Prostate gland (tissue), 2 donors: ENCODE measurements around the gene GALNTL6. TPM values are rescaled to one million over a fixed set of nuclear protein-coding genes. Genes with fewer than 3 reads are reported as not detected.

Source experiments
- DNase-seq: peaks from one replicate; pipeline ENCODE4 v3.0.0-alpha.2; 2019; ENCODE audit warnings: low spot score
- H3K27ac ChIP-seq, 2 donors: fragments of 200-600 bp; sonication (generic); 2 replicates each; pipeline ENCODE4 v1.5.1; 2017 to 2019
- H3K27me3 ChIP-seq: fragments of 200-600 bp; sonication (generic); replicated peaks from 2 replicates; pipeline ENCODE4 v1.5.1; 2019; ENCODE audit not compliant: insufficient read depth
- H3K36me3 ChIP-seq, 2 donors: fragments of 200-600 bp; sonication (generic); 1 replicate in 1 of 2; 2 replicates in 1 of 2; pipeline versions ENCODE4 v1.5.1 to v1.8.1; 2017 to 2019
- H3K4me1 ChIP-seq: fragments of 200-600 bp; sonication (generic); replicated peaks from 2 replicates; pipeline ENCODE4 v1.5.1; 2019
- H3K4me3 ChIP-seq, 2 donors: fragments of 200-600 bp; sonication (generic); 2 replicates each; pipeline ENCODE4 v1.5.1; 2017 to 2019
- H3K9me3 ChIP-seq: fragments of 200-600 bp; sonication (generic); 2 replicates; pipeline ENCODE4 v1.5.1; 2017
- POLR2A ChIP-seq: fragments of 450-650 bp; IDR thresholded peaks from one replicate; pipeline ENCODE4 v1.6.1; 2016; ENCODE audit warnings: antibody characterized with exemption, mild to moderate bottlenecking
- POLR2AphosphoS5 ChIP-seq: sonication (generic); formaldehyde crosslinking; IDR thresholded peaks from one replicate; pipeline ENCODE4 v1.6.1; 2017; ENCODE audit warnings: antibody characterized with exemption
- WGBS: methylation state at CpG from one replicate; pipeline ENCODE4 v1.1.5; 2018; 5-methylcytosine and 5-hydroxymethylcytosine counted together
- intact Hi-C: fragments of 100-400 bp; cut with DNase I; formaldehyde crosslinking; loops from one replicate; pipeline ENCODE4 v1.14.2; 2022
- total RNA-seq, 2 donors: library from RNA; depleted of rRNA; stranded (reverse); fragments of >200 nt; gene quantifications; one replicate each; pipeline ENCODE4 v1.1.0, GENCODE V29; 2016
- TF ChIP-seq, protein P1 (sequence below), 4 experiments: fragments of 200-600 bp in 2 of 4; fragments of 450-650 bp in 2 of 4; sonication (generic) in 2 of 4; IDR thresholded peaks; 1 replicate in 3 of 4; 2 replicates in 1 of 4; pipeline ENCODE4 v1.5.1; 2016 to 2019; ENCODE audit warnings: antibody characterized with exemption in 4 of 4, mild to moderate bottlenecking in 2 of 4, moderate library complexity in 2 of 4

Gene GALNTL6
- total RNA-seq, 2 donors from 2014 or later = 0.23 to 0.85 TPM

DNA sequence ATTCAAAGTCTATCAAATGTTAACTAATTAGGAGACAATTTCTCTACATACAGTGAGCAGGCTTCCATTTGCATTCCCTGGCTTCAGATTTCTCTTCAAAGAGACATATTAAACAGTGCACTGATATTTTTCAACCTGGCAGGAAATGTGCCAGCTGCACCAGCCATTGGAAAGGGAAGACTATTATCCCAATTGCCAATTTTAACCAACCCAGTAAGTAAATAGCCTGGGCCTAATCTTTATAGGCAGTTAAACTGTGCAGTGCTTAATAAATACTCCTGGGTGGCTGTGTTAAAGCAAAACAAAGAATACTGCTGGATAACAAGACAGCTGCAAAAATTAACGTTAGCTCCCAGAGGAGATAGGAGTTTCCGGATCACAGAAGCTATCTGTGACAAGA is 1243.5 kb downstream of the GALNTL6 start:
- no peaks in the 10 kb centered on the region for H3K4me1 ChIP-seq
- TF ChIP-seq POLR2AphosphoS5 = no peak
- no peak for TF ChIP-seq POLR2A
- TF ChIP-seq, protein P1, sequence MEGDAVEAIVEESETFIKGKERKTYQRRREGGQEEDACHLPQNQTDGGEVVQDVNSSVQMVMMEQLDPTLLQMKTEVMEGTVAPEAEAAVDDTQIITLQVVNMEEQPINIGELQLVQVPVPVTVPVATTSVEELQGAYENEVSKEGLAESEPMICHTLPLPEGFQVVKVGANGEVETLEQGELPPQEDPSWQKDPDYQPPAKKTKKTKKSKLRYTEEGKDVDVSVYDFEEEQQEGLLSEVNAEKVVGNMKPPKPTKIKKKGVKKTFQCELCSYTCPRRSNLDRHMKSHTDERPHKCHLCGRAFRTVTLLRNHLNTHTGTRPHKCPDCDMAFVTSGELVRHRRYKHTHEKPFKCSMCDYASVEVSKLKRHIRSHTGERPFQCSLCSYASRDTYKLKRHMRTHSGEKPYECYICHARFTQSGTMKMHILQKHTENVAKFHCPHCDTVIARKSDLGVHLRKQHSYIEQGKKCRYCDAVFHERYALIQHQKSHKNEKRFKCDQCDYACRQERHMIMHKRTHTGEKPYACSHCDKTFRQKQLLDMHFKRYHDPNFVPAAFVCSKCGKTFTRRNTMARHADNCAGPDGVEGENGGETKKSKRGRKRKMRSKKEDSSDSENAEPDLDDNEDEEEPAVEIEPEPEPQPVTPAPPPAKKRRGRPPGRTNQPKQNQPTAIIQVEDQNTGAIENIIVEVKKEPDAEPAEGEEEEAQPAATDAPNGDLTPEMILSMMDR (IDR thresholded peaks at IDR 0.05) = no peak
- DNase-seq = peak; percentile 37
- intact Hi-C loops = no loop called here
- no peak overlapping the region for H3K27ac ChIP-seq
- H3K9me3 ChIP-seq = no peaks in the 10 kb centered on the region
- WGBS = 13% methylated on average over 2 of the region's 2 CpGs
- no peak overlapping the region for H3K4me3 ChIP-seq
- H3K27me3 ChIP-seq = no peaks in the 10 kb centered on the region
- H3K36me3 ChIP-seq = no peaks in the 10 kb centered on the region

DNA sequence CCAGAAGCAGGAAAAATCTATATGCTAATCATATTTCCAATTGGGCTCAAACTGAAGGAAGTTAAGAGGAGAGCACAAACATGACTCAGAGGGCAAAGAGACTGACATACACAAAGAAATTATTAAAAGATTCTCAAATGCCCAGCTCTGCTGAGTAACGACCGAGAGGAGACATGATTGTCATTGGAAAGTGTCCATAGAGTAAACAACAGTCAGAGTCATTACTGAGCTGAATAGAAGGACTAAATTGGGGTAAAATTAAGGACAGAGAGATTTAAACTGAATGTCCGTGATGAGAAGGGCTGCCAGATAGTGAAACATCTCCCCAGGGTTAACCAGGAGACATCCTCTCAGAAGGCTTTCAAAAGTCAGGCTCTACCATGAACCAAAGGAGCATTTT is 1244.2 kb downstream of the GALNTL6 start:
- 18% methylated on average over 3 of the region's 3 CpGs for WGBS
- intact Hi-C loops = no loop called here

DNA sequence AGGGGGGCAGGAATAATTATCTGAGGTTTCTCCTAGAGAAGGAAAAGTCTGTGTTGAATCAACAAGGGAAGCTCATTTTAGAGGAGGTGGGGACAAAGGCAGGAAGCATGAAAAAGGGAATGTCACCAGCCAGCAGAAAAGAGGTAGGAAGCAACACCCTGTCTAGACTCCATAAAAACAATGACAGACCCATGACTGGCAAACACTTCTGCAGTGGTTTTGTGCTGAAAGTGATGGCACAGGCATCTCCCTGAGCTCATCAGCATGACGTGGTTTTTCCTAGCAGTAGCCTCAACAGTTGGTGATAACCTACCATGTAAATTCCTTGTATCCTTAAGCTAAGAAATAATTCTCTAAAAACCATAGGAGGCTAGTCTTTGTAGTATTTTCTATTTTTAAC is 1244.7 kb downstream of the GALNTL6 start:
- WGBS = 81% methylated on average over 1 of the region's 1 CpG
- H3K27ac ChIP-seq = no peak overlapping the region
- intact Hi-C loops = no loop called here

More for the DNA sequence above, 1244.2 kb downstream of the GALNTL6 start:
- H3K4me1 ChIP-seq = no peaks in the 10 kb centered on the region
- H3K27me3 ChIP-seq = no peaks in the 10 kb centered on the region
- H3K36me3 ChIP-seq = no peaks in the 10 kb centered on the region
- no peak overlapping the region for H3K4me3 ChIP-seq
- TF ChIP-seq POLR2AphosphoS5 (no peak), POLR2A (no peak)
- TF ChIP-seq, protein P1 (IDR thresholded peaks at IDR 0.05) = no peak
- DNase-seq = no peak
- no peaks in the 10 kb centered on the region for H3K9me3 ChIP-seq
- no peak overlapping the region for H3K27ac ChIP-seq

GRCh38 chr4:173061160-173061559 is 1248.0 kb downstream of the GALNTL6 start:
- Histone ChIP-seq H3K36me3 (no peaks in the 10 kb centered on the region), H3K27me3 (no peaks in the 10 kb centered on the region), H3K4me1 (no peaks in the 10 kb centered on the region), H3K27ac (no peak overlapping the region), H3K4me3 (no peak overlapping the region), H3K9me3 (no peaks in the 10 kb centered on the region)
- WGBS = 81% methylated on average over 4 of the region's 4 CpGs
- TF ChIP-seq POLR2AphosphoS5 = no peak
- TF ChIP-seq, protein P1 (IDR thresholded peaks at IDR 0.05) = no peak
- TF ChIP-seq POLR2A = no peak
- no peak for DNase-seq
- intact Hi-C loops = no loop called here

More for the DNA sequence above, 1244.7 kb downstream of the GALNTL6 start:
- H3K36me3 ChIP-seq = no peaks in the 10 kb centered on the region
- TF ChIP-seq, protein P1 (IDR thresholded peaks at IDR 0.05) = no peak
- TF ChIP-seq POLR2A = no peak
- no peak for TF ChIP-seq POLR2AphosphoS5
- no peak for DNase-seq
- no peak overlapping the region for H3K4me3 ChIP-seq
- H3K27me3 ChIP-seq = no peaks in the 10 kb centered on the region
- H3K4me1 ChIP-seq = no peaks in the 10 kb centered on the region
- H3K9me3 ChIP-seq = no peaks in the 10 kb centered on the region

- 40% methylated on average over 1 of the region's 1 CpG for WGBS
- intact Hi-C loops = no loop called here
- Histone ChIP-seq H3K36me3 (no peaks in the 10 kb centered on the region), H3K27ac (no peak overlapping the region), H3K4me1 (no peaks in the 10 kb centered on the region), H3K4me3 (no peak overlapping the region), H3K27me3 (no peaks in the 10 kb centered on the region), H3K9me3 (no peaks in the 10 kb centered on the region)
- TF ChIP-seq POLR2AphosphoS5 (no peak), POLR2A (no peak)
- TF ChIP-seq, protein P1 (IDR thresholded peaks at IDR 0.05) = no peak
- no peak for DNase-seq
These were observed 1260.8 kb downstream of the GALNTL6 start for GRCh38 chr4:173073939-173074500.
